Stimulated activated CD4-positive, alpha-beta T cell treated with anti-CD3 and anti-CD28 coated beads, Interleukin-15, amount 100 ng/mL, for 24 hours (primary cell): ENCODE measurements around the gene MGST3.
"Not testable (repeated sequence)": the region's sequence is repeated elsewhere in the genome, so short reads cannot be mapped to it uniquely, and the experiment has no call there.

Source experiments
- DNase-seq: peaks from one replicate; pipeline ENCODE4 v3.0.0-alpha.2; 2020

Gene MGST3

DNA sequence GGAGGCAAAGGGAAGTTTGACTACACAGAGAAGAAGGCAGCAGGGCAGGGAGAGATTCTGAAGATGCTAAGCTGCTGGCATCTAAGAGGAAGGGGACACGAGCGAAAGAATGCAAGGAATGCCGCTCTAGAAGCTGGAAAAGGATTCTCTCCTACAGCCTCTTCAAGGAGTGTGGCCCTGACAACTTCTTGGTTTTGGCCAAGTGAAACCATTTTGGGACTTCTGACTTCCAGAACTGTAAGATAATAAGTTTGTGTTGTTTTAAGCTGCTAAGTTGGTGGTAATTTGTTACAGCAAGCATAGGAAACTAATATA is 28.5 kb downstream of the MGST3 start:
- DNase-seq = no peak

DNA sequence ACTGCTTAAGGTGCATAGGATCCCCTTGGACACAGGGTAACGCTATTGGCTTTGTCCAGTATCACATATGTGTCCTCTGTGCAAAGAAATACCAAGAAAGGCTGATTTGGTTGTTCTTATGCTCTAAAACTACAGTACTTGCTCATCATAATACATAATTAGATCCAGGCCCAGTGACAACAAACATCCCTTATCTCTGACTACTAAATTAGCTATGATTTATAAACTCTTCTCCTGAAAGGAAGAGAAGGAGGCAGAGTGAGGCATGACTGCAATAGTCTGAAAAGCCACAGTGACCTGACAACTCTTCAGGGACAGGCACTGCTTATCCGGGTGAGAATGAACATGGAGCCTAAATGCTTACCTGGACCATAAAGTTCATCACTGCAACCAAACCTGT is 30.7 kb downstream of the MGST3 start:
- no peak for DNase-seq

DNA sequence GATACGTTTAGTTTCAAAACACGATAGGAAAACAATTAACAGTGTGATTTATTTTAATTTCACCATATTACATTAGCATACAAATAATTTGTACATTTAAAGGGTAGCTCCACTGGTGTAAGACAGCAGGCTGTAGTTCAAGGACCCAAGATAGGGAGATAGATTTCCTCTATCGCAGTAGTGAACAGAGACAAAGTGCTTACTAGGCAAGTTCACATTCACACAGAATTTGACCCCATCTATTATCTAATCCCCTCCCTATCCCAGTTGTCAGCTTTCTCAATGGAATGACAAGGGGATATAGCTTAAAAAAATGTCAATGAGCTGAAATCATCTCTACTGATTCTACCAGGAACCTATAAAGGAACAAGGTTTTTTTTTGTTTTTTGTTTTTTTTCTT is 31.2 kb downstream of the MGST3 start:
- no peak for DNase-seq

DNA sequence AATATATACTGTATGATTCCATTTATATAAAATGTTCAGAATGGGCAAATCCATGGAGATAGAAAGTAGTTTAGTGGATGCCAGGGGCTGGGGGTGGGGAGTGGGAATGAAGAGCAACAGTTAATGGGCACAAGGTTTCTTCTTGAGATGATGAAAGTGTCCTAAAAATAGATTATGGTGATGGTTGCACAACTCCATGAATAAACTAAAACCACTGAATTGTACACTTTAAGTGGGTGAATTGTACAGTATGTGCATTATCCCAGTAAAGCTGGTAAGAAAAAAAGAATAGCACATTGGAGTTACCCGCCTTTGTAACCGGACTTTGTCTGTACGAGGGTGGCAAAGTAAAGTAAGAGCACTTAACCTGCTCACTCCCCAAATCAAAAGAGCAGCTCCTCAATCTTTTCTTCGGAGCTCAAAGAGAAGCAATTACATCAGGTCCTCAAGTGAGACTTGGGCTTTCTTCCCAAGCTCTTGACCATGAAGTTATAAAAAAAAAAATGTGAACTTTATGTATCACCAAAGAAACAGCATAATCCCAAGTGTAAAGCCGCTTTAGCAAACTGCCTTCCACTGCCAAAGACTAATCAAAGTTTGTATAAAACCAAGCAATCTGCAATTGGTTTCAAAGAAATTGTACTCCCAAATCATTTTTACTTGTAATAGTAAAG is 35.3 kb downstream of the MGST3 start:
- no peak for DNase-seq

DNA sequence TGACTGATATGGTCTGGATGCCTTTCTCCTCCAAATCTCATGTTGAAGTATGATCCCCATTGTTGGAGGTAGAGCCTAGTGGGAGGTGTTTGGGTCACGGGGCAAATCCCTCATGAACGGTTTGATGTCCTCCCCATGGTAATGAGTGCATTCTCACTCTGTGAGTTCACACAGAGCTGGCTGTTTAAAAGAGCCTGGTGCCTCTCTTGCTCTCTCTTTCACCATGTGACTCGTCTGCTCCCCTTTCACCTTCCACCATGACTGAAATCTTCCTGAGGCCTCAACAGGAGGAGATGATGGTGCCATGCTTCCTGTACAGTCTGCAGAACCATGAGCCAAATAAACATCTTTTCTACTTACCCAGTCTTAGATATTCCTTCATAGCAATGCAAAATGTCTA is 37.1 kb downstream of the MGST3 start:
- DNase-seq = no peak

- no peak for DNase-seq
Measured at GRCh38 chr1:165671526-165671925, 40.5 kb downstream of the MGST3 start.

GRCh38 chr1:165674599-165674998 is 43.6 kb downstream of the MGST3 start:
- no peak for DNase-seq

DNA sequence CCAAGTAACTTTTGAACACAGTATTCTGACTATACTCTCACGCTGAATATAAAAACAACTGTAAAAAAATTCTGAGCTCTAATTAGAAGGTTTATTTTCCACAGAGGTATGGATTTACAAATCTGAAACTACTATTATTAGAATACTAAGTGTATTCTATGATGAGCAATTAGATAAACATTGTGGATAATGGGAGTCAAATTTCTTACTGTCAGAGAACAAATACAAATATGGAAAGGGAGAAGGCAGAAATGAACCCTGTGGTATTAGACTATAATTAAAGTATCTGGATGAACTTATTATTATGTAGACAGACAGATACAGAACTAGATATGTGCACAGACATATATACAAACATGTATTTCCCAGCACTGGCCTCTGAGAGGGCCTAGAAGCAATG is 44.8 kb downstream of the MGST3 start:
- DNase-seq = no peak

- DNase-seq = no peak
Measured at GRCh38 chr1:165678509-165678908, 47.5 kb downstream of the MGST3 start.

GRCh38 chr1:165679282-165680036 is 48.4 kb downstream of the MGST3 start:
- no peak for DNase-seq

DNA sequence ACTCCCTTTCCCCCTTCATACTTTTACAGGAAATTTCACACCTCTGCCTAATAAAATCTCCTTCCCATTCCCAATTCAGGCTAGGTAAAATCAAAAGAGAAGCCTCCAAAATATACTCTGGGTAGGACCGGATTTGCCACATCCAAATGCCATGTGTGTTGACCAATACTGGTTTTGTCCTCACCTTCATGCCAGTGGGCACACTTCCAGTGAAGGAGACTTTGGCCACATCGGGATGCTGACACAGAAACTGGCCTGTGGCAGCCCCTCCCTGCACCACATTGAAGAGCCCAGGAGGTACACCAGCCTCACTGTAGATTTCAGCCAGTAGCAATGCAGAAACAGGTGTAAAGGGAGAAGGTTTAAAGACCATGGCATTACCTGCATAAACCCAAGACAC is 49.3 kb downstream of the MGST3 start:
- DNase-seq = no peak

DNA sequence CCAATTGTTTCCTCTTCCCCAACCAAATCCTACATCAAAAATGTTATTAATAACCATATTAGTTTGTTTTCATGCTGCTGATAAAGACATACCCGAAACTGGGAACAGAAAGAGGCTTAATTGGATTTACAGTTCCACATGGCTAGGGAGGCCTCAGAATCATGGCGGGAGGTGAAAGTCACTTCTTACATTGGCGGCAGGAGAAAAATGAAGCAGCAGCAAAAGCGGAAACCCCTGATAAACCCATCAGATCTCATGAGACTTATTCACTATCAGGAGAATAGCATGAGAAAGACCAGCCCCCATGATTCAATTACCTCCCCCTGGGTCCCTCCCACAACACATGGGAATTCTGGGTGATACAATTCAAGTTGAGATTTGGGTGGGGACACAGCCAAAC is 49.7 kb downstream of the MGST3 start:
- not testable (repeated sequence) for DNase-seq

DNA sequence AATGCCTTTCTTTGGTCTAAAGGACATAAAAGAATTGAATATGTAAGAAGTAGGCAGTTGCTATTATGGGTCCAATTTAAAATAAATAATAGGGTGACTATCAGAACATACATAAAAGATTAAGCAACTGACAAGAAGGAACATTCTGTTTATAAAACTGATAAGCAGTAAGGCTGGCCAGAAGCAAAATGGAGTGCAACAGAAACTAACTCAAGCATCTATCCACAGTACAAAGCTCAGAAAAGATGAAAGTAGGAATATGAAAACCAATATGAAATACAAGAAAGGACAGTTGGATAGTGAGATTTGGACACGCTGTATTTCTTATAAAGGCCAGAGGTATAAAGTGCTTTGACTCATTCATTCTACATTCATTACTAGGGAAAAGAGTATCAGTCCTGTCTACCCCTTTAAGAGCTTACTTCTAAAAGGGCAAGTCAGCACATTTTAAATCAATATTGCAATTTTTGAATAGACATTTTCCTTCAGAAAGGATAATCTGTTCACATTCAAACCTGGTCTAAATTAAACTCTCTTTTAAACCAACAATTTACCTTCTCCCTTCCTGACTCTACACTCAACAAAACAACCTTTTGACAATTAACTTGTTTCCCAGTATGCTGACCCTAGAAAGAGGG is 52.9 kb downstream of the MGST3 start:
- DNase-seq = no peak

DNA sequence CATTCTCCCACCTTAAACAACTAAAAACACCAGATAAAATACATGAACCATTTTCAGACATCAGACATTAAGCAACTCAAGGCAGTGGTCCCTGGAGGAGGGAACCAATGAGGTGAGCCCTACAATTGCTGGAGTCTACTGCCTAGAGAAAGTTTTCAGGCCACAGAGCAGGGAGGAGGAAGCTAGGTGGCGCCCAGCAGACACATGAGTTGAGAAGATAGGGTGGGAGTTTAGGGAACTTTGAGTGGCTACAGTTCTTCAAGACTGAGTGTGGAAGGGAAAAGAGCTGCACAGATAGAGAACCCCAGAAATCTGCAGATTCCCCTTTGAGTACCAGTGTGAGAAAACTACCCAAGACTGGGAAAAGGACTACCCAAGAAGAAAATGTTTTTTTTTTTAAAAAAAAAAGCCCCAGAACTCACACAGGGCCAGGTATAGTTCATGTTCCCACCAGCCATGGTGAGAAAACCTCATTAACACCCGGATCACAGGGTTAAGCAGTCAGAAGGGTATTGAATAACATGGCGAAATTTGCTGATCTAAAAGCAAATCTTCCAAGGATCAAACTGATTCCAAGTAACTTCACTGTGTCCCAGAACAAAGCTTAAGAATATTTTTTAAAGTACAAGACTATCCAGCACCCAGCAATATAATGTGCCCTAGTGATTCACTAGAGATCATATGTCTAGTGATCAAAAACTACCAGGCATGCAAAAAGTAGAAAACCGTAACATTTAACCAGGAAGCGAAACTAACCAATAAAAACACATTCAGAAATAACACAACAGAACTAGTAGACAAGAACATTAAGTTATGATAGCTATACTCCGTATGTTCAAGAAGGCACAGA is 55.3 kb downstream of the MGST3 start:
- DNase-seq = no peak

- DNase-seq = peak; percentile 8
Measured at GRCh38 chr1:165686971-165687433, 56.0 kb downstream of the MGST3 start.

- DNase-seq = no peak
Measured at GRCh38 chr1:165688046-165688445, 57.0 kb downstream of the MGST3 start.

DNA sequence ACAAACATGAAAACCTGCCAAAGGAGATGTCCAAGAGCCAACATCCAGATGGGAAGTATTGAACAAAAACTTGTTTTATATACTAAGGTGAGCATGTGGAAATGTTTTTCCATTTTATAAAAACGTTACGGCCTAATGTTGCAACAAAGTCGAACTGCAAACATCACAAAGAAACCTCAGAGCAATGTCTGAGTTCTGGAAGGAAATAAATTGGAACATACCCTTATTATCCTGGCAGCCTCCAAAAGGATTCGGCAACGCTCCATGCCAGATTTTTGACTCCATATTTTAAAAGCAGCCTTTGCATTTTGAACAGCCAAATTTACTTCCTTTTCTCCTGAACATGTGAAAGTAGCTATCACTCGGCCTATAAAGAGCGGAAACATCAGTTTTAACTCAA is 64.0 kb downstream of the MGST3 start:
- no peak for DNase-seq

GRCh38 chr1:165696625-165697100 is 65.6 kb downstream of the MGST3 start:
- no peak for DNase-seq

GRCh38 chr1:165697491-165697880 is 66.5 kb downstream of the MGST3 start:
- DNase-seq = no peak

- DNase-seq = peak; percentile 95
Measured at GRCh38 chr1:165697881-165698760, 67.1 kb downstream of the MGST3 start, which contains the start of gene ALDH9A1. TSS of gene ALDH9A1 (minus strand) at chr1:165698562. CDS start at chr1:165698558, 4 bp downstream.

DNA sequence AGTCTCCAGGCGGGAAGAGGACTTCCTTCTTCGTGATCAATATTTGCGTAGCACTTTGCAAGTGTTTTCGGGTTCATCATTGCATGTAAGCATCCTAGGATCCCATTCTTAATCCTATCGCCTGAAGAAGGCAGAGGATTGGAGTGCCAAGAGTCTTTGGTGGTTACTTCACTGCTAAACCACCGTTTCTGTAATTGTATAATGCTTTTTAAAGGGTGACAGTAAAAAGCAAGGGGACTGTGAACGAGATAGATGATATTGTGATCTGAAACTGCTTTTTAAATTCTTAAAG is 67.7 kb downstream of the MGST3 start:
- no peak for DNase-seq

DNA sequence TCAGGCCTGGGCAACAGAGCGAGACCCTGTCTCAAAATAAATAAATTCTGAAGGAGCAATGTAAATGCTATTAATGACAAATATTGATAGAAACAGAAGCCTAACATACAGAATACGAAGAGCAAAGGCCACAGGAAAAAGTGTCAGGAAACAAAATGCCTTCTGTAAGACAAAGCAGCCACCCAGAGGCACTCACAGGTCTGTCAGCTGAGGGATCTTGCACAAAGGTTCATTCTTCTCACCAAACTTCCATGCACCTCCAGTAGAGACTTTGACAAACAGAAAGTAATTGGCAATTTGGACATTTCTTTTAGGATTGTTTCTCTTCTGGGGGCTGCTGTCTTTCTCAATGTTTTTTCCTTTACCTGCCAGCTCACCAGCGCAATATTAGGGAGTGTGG is 68.5 kb downstream of the MGST3 start:
- no peak for DNase-seq
